HepG2 (cell line): ENCODE data around the gene DDX23. TPM values are rescaled to one million over a fixed set of nuclear protein-coding genes. Genes with fewer than 3 reads are reported as not detected.

Experiments
- ATAC-seq: fragments of 200-7000 bp; cut with Tn5 transposase; 3 replicates; pipeline ENCODE4 v1.9.1; 2020; ENCODE audit warnings: mild to moderate bottlenecking, moderate library complexity
- BruUV-seq: library from RNA; stranded (reverse); fragments of 400-500 nt; replicated peaks from 2 replicates; lab custom pipeline; 2021; lab: Mats Ljungman, UMichigan
- CTCF ChIA-PET: fragments of 300-600 bp; formaldehyde crosslinking; extraction: SDS; loops from one replicate; lab custom pipeline; 2021; ENCODE audit warnings: low total read pairs, inconsistent platforms, low intra/inter-chr PET ratio; lab: Yijun Ruan, JAX
- POLR2A ChIA-PET: fragments of 350-600 bp; sonication (Branson Sonifier 250); formaldehyde crosslinking; loops from one replicate; lab custom pipeline; 2020; ENCODE audit warnings: antibody characterized with exemption, inconsistent platforms; lab: Yijun Ruan, JAX
- DNase-seq: peaks from one replicate; pipeline ENCODE4 v3.0.0-alpha.2; 2015; ENCODE audit warnings: low spot score
- FAIRE-seq: peaks from 3 replicates; lab custom pipeline; 2011; peaks lifted over from hg19 to GRCh38; lab: Jason Lieb, UNC
- H2AFZ ChIP-seq: one replicate; pipeline ENCODE4 v1.6.1; 2011; ENCODE audit warnings: low read length, inconsistent platforms
- H3K27ac ChIP-seq: fragments of 300-600 bp; 3 replicates; pipeline ENCODE4 v1.8.0; 2011; ENCODE audit warnings: mixed run types, mild to moderate bottlenecking, mixed read lengths, low read length, inconsistent platforms; ENCODE audit not compliant: insufficient read depth; ENCODE audit errors: extremely low read length
- H3K27me3 ChIP-seq, 2 experiments: fragments of 200-600 bp in 1 of 2; 2 replicates in 1 of 2; 3 replicates in 1 of 2; pipeline versions ENCODE4 v1.6.0 to v1.8.0; 2011; ENCODE audit warnings: low read length in 2 of 2, mild to moderate bottlenecking in 2 of 2, moderate library complexity in 2 of 2, inconsistent platforms in 1 of 2; ENCODE audit not compliant: insufficient read depth in 2 of 2, control insufficient read depth in 1 of 2
- H3K36me3 ChIP-seq, 2 experiments: fragments of 200-600 bp in 1 of 2; replicated peaks in 1 of 2; 2 replicates in 1 of 2; 3 replicates in 1 of 2; pipeline versions ENCODE4 v1.5.1 to v1.8.0; 2011; ENCODE audit warnings: low read length in 2 of 2, inconsistent platforms in 1 of 2; ENCODE audit not compliant: insufficient read depth in 2 of 2, control insufficient read depth in 1 of 2
- H3K4me1 ChIP-seq: 2 replicates; pipeline ENCODE4 v1.5.1; 2012; ENCODE audit warnings: low read length, inconsistent platforms; ENCODE audit not compliant: insufficient read depth
- H3K4me2 ChIP-seq: 2 replicates; pipeline ENCODE4 v1.6.0; 2011; ENCODE audit warnings: low read depth, low read length, inconsistent platforms
- H3K4me3 ChIP-seq, 3 experiments: fragments of 200-600 bp in 1 of 3; sonication (generic), shearing (Covaris generic) in 1 of 3; replicated peaks in 1 of 3; 2 replicates each; pipeline ENCODE4 v1.5.1; 2011 to 2016; ENCODE audit warnings: low read length in 3 of 3, inconsistent platforms in 2 of 3, low read depth in 2 of 3, mild to moderate bottlenecking in 2 of 3, control low read depth in 1 of 3, mixed read lengths in 1 of 3; ENCODE audit not compliant: insufficient read depth in 1 of 3
- H3K79me2 ChIP-seq: one replicate; pipeline ENCODE4 v1.6.1; 2011; ENCODE audit warnings: low read length, inconsistent platforms; ENCODE audit not compliant: insufficient read depth
- H3K9ac ChIP-seq: 2 replicates; pipeline ENCODE4 v1.6.0; 2011; ENCODE audit warnings: mild to moderate bottlenecking, low read depth, low read length, inconsistent platforms; ENCODE audit not compliant: insufficient read depth
- H3K9me3 ChIP-seq: 2 replicates; pipeline ENCODE4 v1.5.1; 2012; ENCODE audit warnings: mild to moderate bottlenecking, low read length
- H4K20me1 ChIP-seq: 2 replicates; pipeline ENCODE4 v1.6.0; 2011; ENCODE audit warnings: inconsistent platforms, mild to moderate bottlenecking, low read length, moderate library complexity; ENCODE audit not compliant: insufficient read depth
- KAT7 ChIP-seq: IDR thresholded peaks from 2 replicates; pipeline ENCODE4 v1.6.1; 2018; ENCODE audit warnings: borderline replicate concordance, missing compliant biosample characterization
- NFYC ChIP-seq: IDR thresholded peaks from 2 replicates; pipeline ENCODE4 v1.6.1; 2016; ENCODE audit warnings: missing genetic modification reagents, missing compliant biosample characterization
- PHB2 ChIP-seq: fragments of 450-650 bp; IDR thresholded peaks from 2 replicates; pipeline ENCODE4 v1.6.1; 2018; ENCODE audit not compliant: partially characterized antibody
- ZNF101 ChIP-seq: sonication (generic); formaldehyde crosslinking; IDR thresholded peaks from 2 replicates; pipeline ENCODE4 v1.4.0; 2020; ENCODE audit warnings: mild to moderate bottlenecking, low read depth, missing genetic modification reagents, borderline replicate concordance
- WGBS: methylation state at CpG from one replicate; pipeline ENCODE4 v1.1.6; 2017; ENCODE audit warnings: low lambda C conversion rate; 5-methylcytosine and 5-hydroxymethylcytosine counted together
- in situ Hi-C: cut with HindIII; loops from 2 replicates; pipeline ENCODE4 v1.10.0; 2017; ENCODE audit warnings: low pct_unique_long_range_greater_than_20kb; ENCODE audit not compliant: extremely low pct_ligation_motif_present
- intact Hi-C: fragments of 100-400 bp; cut with micrococcal nuclease; formaldehyde crosslinking; loops from one replicate; pipeline ENCODE4 v1.10.0; 2022; ENCODE audit not compliant: unreplicated experiment
- polyA plus RNA-seq, 8 experiments: library from polyadenylated mRNA; depleted of rRNA in 3 of 8; stranded (reverse) in 7 of 8; unstranded in 1 of 8; fragments of >200 nt; fragmentation: Illumina TruSeq in 4 of 8; extraction: Trizol in 4 of 8; gene quantifications; 2 replicates each; pipeline versions ENCODE4 v1.2.1 to v1.2.3, GENCODE V29; 2011 to 2016; ENCODE audit warnings: low read depth in 4 of 8, missing spikeins in 1 of 8, mixed read lengths in 1 of 8; ENCODE audit not compliant: insufficient read depth in 1 of 8
- total RNA-seq, 5 experiments: library from RNA; depleted of rRNA; stranded (reverse); fragments of >200 nt; fragmentation: Illumina TruSeq; extraction: Trizol; gene quantifications; 2 replicates each; pipeline ENCODE4 v1.2.3, GENCODE V29; 2016; ENCODE audit warnings: low read depth in 1 of 5
- TF ChIP-seq, protein P1 (sequence below): sonication (generic); formaldehyde crosslinking; IDR thresholded peaks from 2 replicates; pipeline ENCODE4 v1.9.0; 2022; ENCODE audit warnings: missing genetic modification reagents, mild to moderate bottlenecking, borderline replicate concordance
- TF ChIP-seq, protein P2 (sequence below): sonication (generic); formaldehyde crosslinking; IDR thresholded peaks from 2 replicates; pipeline ENCODE4 v1.4.0; 2020; ENCODE audit warnings: mild to moderate bottlenecking, low read depth, missing genetic modification reagents
- TF ChIP-seq, protein P3 (sequence below): sonication (generic); formaldehyde crosslinking; conservative IDR thresholded peaks from 2 replicates; pipeline ENCODE4 v1.4.0; 2020; ENCODE audit warnings: mild to moderate bottlenecking, missing genetic modification reagents, moderate library complexity
- TF ChIP-seq, protein P4 (sequence below): sonication (generic); formaldehyde crosslinking; IDR thresholded peaks from 2 replicates; pipeline ENCODE4 v1.5.0; 2020; ENCODE audit warnings: mild to moderate bottlenecking, missing genetic modification reagents, borderline replicate concordance

DDX23 gene
- total and polyA plus RNA-seq, 2 of the 13 experiments (the other 11 are each of a cell fraction or from before 2014, with no cell fraction given), result 35.7 to 90.0 TPM

DNA sequence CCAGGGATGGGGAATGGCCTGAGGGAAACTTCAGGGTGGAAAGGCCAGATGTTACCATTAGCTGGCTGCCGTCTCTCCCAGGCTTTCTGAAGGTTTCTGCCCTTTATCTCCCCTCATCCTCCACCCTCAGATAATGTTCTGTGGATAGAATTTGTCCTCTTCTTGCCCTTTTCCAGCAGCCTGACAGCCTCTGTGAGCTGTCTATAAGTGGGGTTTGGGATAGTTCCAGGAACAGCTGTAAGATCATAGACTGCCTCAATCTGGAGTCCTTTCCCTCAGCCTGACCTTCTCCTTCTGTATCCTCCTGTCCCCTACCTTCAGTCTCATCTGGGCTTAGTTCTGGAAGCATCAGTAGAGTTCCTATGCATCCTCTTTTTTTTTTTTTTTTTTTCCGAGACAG lies 16.5 kb upstream of the DDX23 start:
- POLR2A ChIA-PET, result interaction anchor here (1.5 to 3.9 kb wide), 3 partner anchors 13 to 15 kb away, joined by 4 to 115 read pairs (median 9); partner anchors contain the start of gene DDX23
- H3K4me2 ChIP-seq, result peak overlapping the region; percentile 35; the same call in 1 of the 2 replicates
- CTCF ChIA-PET, result no interaction called here
- H3K36me3 ChIP-seq, result no peaks in the 10 kb centered on the region
- ATAC-seq (no peak), FAIRE-seq (no peak), DNase-seq (no peak)
- BruUV-seq, result no TSS peak
- peaks cover 46% of the 10 kb centered on the region for H3K4me1 ChIP-seq
- no peak overlapping the region for H3K4me3 ChIP-seq
- 23% methylated on average over 2 of the region's 2 CpGs for WGBS
- no peaks in the 10 kb centered on the region for H3K79me2 ChIP-seq
- intact Hi-C loops (no loop called here), in situ Hi-C loops (no loop called here)
- no peak overlapping the region for H3K9ac ChIP-seq
- no peak overlapping the region for H3K27ac ChIP-seq
- peak overlapping the region; percentile 92 for H2AFZ ChIP-seq
- H3K9me3 ChIP-seq, result no peaks in the 10 kb centered on the region
- H4K20me1 ChIP-seq, result no peaks in the 10 kb centered on the region
- peaks cover 2 to 11% of the 10 kb centered on the region in 2 experiments; a peak in 3 of 5 replicates for H3K27me3 ChIP-seq
- TF ChIP-seq, protein P1, sequence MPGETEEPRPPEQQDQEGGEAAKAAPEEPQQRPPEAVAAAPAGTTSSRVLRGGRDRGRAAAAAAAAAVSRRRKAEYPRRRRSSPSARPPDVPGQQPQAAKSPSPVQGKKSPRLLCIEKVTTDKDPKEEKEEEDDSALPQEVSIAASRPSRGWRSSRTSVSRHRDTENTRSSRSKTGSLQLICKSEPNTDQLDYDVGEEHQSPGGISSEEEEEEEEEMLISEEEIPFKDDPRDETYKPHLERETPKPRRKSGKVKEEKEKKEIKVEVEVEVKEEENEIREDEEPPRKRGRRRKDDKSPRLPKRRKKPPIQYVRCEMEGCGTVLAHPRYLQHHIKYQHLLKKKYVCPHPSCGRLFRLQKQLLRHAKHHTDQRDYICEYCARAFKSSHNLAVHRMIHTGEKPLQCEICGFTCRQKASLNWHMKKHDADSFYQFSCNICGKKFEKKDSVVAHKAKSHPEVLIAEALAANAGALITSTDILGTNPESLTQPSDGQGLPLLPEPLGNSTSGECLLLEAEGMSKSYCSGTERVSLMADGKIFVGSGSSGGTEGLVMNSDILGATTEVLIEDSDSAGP (CRISPR knock-in tag), result no peak
- TF ChIP-seq KAT7 (CRISPR knock-in tag) (no peak), ZNF101 (CRISPR knock-in tag) (no peak), NFYC (CRISPR knock-in tag) (no peak), PHB2 (no peak)
- TF ChIP-seq, protein P2, sequence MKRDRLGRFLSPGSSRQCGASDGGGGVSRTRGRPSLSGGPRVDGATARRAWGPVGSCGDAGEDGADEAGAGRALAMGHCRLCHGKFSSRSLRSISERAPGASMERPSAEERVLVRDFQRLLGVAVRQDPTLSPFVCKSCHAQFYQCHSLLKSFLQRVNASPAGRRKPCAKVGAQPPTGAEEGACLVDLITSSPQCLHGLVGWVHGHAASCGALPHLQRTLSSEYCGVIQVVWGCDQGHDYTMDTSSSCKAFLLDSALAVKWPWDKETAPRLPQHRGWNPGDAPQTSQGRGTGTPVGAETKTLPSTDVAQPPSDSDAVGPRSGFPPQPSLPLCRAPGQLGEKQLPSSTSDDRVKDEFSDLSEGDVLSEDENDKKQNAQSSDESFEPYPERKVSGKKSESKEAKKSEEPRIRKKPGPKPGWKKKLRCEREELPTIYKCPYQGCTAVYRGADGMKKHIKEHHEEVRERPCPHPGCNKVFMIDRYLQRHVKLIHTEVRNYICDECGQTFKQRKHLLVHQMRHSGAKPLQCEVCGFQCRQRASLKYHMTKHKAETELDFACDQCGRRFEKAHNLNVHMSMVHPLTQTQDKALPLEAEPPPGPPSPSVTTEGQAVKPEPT, result no peak
- TF ChIP-seq, protein P3, sequence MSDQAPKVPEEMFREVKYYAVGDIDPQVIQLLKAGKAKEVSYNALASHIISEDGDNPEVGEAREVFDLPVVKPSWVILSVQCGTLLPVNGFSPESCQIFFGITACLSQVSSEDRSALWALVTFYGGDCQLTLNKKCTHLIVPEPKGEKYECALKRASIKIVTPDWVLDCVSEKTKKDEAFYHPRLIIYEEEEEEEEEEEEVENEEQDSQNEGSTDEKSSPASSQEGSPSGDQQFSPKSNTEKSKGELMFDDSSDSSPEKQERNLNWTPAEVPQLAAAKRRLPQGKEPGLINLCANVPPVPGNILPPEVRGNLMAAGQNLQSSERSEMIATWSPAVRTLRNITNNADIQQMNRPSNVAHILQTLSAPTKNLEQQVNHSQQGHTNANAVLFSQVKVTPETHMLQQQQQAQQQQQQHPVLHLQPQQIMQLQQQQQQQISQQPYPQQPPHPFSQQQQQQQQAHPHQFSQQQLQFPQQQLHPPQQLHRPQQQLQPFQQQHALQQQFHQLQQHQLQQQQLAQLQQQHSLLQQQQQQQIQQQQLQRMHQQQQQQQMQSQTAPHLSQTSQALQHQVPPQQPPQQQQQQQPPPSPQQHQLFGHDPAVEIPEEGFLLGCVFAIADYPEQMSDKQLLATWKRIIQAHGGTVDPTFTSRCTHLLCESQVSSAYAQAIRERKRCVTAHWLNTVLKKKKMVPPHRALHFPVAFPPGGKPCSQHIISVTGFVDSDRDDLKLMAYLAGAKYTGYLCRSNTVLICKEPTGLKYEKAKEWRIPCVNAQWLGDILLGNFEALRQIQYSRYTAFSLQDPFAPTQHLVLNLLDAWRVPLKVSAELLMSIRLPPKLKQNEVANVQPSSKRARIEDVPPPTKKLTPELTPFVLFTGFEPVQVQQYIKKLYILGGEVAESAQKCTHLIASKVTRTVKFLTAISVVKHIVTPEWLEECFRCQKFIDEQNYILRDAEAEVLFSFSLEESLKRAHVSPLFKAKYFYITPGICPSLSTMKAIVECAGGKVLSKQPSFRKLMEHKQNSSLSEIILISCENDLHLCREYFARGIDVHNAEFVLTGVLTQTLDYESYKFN (CRISPR knock-in tag), result no peak
- TF ChIP-seq, protein P4, sequence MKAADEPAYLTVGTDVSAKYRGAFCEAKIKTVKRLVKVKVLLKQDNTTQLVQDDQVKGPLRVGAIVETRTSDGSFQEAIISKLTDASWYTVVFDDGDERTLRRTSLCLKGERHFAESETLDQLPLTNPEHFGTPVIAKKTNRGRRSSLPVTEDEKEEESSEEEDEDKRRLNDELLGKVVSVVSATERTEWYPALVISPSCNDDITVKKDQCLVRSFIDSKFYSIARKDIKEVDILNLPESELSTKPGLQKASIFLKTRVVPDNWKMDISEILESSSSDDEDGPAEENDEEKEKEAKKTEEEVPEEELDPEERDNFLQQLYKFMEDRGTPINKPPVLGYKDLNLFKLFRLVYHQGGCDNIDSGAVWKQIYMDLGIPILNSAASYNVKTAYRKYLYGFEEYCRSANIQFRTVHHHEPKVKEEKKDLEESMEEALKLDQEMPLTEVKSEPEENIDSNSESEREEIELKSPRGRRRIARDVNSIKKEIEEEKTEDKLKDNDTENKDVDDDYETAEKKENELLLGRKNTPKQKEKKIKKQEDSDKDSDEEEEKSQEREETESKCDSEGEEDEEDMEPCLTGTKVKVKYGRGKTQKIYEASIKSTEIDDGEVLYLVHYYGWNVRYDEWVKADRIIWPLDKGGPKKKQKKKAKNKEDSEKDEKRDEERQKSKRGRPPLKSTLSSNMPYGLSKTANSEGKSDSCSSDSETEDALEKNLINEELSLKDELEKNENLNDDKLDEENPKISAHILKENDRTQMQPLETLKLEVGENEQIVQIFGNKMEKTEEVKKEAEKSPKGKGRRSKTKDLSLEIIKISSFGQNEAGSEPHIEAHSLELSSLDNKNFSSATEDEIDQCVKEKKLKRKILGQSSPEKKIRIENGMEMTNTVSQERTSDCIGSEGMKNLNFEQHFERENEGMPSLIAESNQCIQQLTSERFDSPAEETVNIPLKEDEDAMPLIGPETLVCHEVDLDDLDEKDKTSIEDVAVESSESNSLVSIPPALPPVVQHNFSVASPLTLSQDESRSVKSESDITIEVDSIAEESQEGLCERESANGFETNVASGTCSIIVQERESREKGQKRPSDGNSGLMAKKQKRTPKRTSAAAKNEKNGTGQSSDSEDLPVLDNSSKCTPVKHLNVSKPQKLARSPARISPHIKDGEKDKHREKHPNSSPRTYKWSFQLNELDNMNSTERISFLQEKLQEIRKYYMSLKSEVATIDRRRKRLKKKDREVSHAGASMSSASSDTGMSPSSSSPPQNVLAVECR (CRISPR knock-in tag), result no peak
